Mammary epithelial cell (primary cell): ENCODE data around the gene CCND3.

Experiments
- CTCF ChIP-seq, 2 donors: IDR thresholded peaks in 1 of 2; conservative IDR thresholded peaks in 1 of 2; 2 replicates each; pipeline ENCODE4 v1.5.1; 2011 to 2012; ENCODE audit warnings: inconsistent platforms in 2 of 2, low read length in 2 of 2, mild to moderate bottlenecking in 2 of 2, control low read depth in 1 of 2, low read depth in 1 of 2; ENCODE audit not compliant: insufficient read depth in 1 of 2; ENCODE audit errors: extremely low read depth in 1 of 2
- EZH2 ChIP-seq: IDR thresholded peaks from 2 replicates; pipeline ENCODE4 v1.6.1; 2012; ENCODE audit warnings: low read length, inconsistent platforms, borderline replicate concordance

DNA sequence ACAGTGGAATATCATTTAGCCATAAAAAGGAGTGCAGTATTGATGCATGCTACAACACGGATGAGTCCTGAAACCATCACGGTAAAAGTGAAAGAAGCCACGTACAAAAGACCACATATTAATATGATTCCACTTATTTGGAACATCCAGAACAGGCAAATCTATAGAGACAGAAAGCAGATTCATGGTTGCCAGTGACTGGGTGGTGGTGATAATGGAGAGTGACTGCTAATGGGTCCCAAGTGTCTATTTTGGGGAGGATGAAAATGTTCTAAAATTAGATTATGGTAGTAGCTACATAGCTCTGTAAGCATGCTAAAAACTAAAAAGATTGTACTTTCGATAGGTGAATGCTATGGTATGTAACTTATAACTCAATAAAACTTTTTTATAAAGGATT is 18.4 kb upstream of the CCND3 start:
- TF ChIP-seq CTCF (conservative IDR thresholded peaks at IDR 0.05 in 1 of 2, IDR thresholded peaks at IDR 0.05 in 1 of 2; ENCODE audit: extremely low read depth in 1 of 2, insufficient read depth in 1 of 2, low read depth in 1 of 2, low read length in 2 of 2): no peak
- no peak for TF ChIP-seq EZH2
